ENCODE data around the gene LRRC27.

LRRC27 gene

GRCh38 chr10:132418527-132419416, 86.8 kb downstream of the LRRC27 start:
- no peak for DNase-seq

GRCh38 chr10:132419538-132420468, 87.8 kb downstream of the LRRC27 start:
- no peak for DNase-seq

- no peak for DNase-seq
Measured at GRCh38 chr10:132420469-132420980, 88.5 kb downstream of the LRRC27 start.

- no peak for DNase-seq
Measured at GRCh38 chr10:132420981-132421846, 89.2 kb downstream of the LRRC27 start.

- peak; percentile 68 for DNase-seq
Measured at GRCh38 chr10:132421847-132422751, 90.1 kb downstream of the LRRC27 start.

- no peak for DNase-seq
Measured at GRCh38 chr10:132422903-132423825, 91.2 kb downstream of the LRRC27 start.

GRCh38 chr10:132423966-132424861, 92.2 kb downstream of the LRRC27 start:
- peak; percentile 37 for DNase-seq

- no peak for DNase-seq
Measured at GRCh38 chr10:132425029-132425756, 93.2 kb downstream of the LRRC27 start.

GRCh38 chr10:132425757-132426155, 93.8 kb downstream of the LRRC27 start:
- DNase-seq: no peak

GRCh38 chr10:132427006-132427771, 95.2 kb downstream of the LRRC27 start:
- DNase-seq: no peak

- DNase-seq: no peak
Measured at GRCh38 chr10:132427939-132428367, 96.0 kb downstream of the LRRC27 start.

- no peak for DNase-seq
Measured at GRCh38 chr10:132428486-132428995, 96.5 kb downstream of the LRRC27 start.
